HL-60 (cell line): ENCODE measurements around the gene CRIP1.

Experiments
- DNase-seq, 2 experiments: peaks; one replicate each; pipeline ENCODE4 v3.0.0-alpha.2; 2010 to 2020; ENCODE audit warnings: low read depth in 1 of 2, low spot score in 1 of 2
- H3K27ac ChIP-seq: fragments of 250-450 bp; sonication (Bioruptor Pico); replicated peaks from 2 replicates; pipeline ENCODE4 v1.5.1; 2020; ENCODE audit warnings: mild to moderate bottlenecking, moderate library complexity
- H3K27me3 ChIP-seq: fragments of 250-450 bp; sonication (Bioruptor Pico); 2 replicates; pipeline ENCODE4 v1.5.1; 2021; ENCODE audit warnings: mild to moderate bottlenecking, moderate library complexity; ENCODE audit not compliant: insufficient read depth, poor library complexity, severe bottlenecking
- H3K4me3 ChIP-seq: replicated peaks from 2 replicates; pipeline ENCODE4 v1.5.1; 2011; ENCODE audit warnings: mild to moderate bottlenecking, control low read depth, low read length; ENCODE audit not compliant: insufficient read depth
- GABPA ChIP-seq: IDR thresholded peaks from 2 replicates; pipeline ENCODE4 v1.6.1; 2012; ENCODE audit warnings: low read depth
- POLR2AphosphoS5 ChIP-seq: IDR thresholded peaks from 2 replicates; pipeline ENCODE4 v1.6.1; 2012; ENCODE audit warnings: low read depth
- SPI1 ChIP-seq: IDR thresholded peaks from 2 replicates; pipeline ENCODE4 v1.6.1; 2012; ENCODE audit warnings: low read depth, mild to moderate bottlenecking, borderline replicate concordance
- TF ChIP-seq, protein P1 (sequence below): IDR thresholded peaks from 2 replicates; pipeline ENCODE4 v1.6.1; 2012; ENCODE audit warnings: low read depth; ENCODE audit not compliant: insufficient replicate concordance
- TF ChIP-seq, protein P2 (sequence below): IDR thresholded peaks from one replicate; pipeline ENCODE4 v1.5.1; 2011; ENCODE audit warnings: low read length, control low read depth, inconsistent platforms; ENCODE audit not compliant: insufficient read depth

The CRIP1 gene

DNA sequence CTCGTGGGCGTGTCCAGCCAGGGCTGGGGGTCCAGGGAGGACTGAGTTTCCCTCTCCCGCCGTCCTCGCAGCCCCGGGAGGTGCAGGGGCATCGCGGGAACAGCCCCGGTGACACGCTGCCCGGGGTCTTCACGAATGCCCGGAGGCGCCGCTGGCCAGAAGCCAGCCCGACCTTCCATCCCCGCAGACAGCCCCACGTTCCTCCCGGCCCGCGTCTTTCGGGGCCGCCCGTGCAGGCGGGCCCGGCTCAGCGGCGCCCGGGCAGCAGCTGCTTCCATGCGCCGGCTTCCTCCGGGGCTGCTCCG lies 3.5 kb downstream of the CRIP1 start:
- TF ChIP-seq SPI1 (no peak), GABPA (no peak), POLR2AphosphoS5 (no peak; the same call in 1 of the 2 replicates)
- TF ChIP-seq, protein P1, sequence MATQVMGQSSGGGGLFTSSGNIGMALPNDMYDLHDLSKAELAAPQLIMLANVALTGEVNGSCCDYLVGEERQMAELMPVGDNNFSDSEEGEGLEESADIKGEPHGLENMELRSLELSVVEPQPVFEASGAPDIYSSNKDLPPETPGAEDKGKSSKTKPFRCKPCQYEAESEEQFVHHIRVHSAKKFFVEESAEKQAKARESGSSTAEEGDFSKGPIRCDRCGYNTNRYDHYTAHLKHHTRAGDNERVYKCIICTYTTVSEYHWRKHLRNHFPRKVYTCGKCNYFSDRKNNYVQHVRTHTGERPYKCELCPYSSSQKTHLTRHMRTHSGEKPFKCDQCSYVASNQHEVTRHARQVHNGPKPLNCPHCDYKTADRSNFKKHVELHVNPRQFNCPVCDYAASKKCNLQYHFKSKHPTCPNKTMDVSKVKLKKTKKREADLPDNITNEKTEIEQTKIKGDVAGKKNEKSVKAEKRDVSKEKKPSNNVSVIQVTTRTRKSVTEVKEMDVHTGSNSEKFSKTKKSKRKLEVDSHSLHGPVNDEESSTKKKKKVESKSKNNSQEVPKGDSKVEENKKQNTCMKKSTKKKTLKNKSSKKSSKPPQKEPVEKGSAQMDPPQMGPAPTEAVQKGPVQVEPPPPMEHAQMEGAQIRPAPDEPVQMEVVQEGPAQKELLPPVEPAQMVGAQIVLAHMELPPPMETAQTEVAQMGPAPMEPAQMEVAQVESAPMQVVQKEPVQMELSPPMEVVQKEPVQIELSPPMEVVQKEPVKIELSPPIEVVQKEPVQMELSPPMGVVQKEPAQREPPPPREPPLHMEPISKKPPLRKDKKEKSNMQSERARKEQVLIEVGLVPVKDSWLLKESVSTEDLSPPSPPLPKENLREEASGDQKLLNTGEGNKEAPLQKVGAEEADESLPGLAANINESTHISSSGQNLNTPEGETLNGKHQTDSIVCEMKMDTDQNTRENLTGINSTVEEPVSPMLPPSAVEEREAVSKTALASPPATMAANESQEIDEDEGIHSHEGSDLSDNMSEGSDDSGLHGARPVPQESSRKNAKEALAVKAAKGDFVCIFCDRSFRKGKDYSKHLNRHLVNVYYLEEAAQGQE = no peak
- TF ChIP-seq, protein P2, sequence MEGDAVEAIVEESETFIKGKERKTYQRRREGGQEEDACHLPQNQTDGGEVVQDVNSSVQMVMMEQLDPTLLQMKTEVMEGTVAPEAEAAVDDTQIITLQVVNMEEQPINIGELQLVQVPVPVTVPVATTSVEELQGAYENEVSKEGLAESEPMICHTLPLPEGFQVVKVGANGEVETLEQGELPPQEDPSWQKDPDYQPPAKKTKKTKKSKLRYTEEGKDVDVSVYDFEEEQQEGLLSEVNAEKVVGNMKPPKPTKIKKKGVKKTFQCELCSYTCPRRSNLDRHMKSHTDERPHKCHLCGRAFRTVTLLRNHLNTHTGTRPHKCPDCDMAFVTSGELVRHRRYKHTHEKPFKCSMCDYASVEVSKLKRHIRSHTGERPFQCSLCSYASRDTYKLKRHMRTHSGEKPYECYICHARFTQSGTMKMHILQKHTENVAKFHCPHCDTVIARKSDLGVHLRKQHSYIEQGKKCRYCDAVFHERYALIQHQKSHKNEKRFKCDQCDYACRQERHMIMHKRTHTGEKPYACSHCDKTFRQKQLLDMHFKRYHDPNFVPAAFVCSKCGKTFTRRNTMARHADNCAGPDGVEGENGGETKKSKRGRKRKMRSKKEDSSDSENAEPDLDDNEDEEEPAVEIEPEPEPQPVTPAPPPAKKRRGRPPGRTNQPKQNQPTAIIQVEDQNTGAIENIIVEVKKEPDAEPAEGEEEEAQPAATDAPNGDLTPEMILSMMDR = no peak
- peak overlapping the region; percentile 80 for H3K27ac ChIP-seq
- peaks cover 16% of the 10 kb centered on the region for H3K27me3 ChIP-seq
- DNase-seq = no peak
- H3K4me3 ChIP-seq = peak overlapping the region; percentile 49

DNA sequence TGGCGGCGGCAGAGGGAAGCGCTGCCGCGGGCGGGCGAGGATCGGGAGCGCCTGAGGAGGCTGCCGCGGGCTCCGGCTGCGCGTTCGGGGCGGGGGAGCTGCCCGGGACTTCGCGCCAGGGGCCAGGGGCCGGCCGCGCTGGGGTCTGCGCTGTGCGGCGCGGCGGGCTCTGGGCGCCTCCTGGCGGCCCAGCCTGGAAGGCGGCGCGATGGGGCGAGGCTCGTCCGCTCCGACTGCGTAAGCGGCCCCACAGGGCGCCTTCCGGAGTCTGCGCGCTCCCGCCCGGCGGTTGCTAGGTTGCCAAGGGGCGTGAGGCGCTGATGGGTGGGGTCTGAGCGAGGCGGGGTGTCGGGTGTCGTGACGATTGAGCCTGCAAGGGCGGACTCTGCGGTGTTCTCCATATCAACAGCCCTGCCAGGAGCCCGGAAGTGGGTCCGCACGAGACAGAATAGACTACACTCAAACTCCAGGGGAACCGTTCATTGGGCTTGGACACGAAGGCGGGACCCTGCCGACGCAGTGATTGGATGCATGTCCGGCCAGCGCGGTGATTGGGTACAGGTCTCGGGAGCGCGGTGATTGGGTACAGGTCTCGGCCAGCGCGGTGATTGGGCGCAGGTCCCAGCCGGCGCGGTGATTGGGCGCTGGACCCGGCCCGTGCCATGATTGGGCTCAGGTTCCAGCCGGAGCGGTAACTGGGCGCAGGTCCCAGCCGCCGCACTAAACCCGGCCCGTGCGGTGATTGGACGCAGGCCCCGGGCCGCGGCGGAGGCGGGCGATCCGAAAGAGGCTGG lies 4.1 kb downstream of the CRIP1 start, which contains the start of gene TEDC1:
Gene TEDC1, plus strand, starts transcription at position 675 of the 794 bp plus-strand sequence. CDS start 130 bp downstream, outside the sequence.
- Histone ChIP-seq H3K27ac (peak within 1 kb of the TSS; percentile 80), H3K27me3 (peaks cover 13% of the 10 kb centered on the region), H3K4me3 (peak within 1 kb of the TSS; percentile 80)
- TF ChIP-seq SPI1 = no peak; the same call in 1 of the 2 replicates
- peak; percentile 60; the same call in 1 of the 2 replicates for TF ChIP-seq POLR2AphosphoS5
- TF ChIP-seq, protein P1 = no peak
- TF ChIP-seq GABPA = peak; percentile 98
- TF ChIP-seq, protein P2 = peak; percentile 37
- peak; percentile 100 for DNase-seq

DNA sequence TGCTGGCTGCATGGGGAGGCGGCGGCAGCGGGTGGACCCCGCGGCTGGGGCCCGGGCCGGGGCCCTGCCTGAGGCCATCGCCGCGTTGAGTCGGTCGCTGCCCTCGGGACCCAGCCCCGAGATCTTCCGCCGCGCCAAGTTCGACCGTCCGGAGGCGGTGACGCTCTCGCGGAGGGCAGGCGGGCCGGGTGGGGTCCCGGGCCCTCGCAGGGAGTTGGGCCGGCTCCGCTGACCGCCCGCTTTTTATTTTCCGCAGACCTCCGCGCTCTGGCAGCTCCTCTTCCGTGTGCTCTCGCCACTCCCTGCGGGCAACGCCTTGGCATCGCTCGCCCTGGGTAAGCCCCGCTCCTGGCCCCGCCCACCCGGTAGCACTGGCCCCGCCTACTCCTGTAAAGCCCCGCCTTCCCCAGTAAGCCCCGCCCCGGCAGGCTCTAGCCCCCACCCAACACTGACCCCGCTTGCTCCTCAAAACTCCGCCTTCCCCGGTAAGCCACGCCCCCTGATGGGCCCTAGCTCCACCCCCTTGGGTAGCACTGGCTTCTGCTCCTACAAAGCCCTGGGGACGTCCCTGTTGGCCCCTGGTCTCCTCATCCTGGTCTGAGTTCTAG lies 4.8 kb downstream of the CRIP1 start:
- Histone ChIP-seq H3K27me3 (peaks cover 6% of the 10 kb centered on the region), H3K4me3 (peak overlapping the region; percentile 80), H3K27ac (peak overlapping the region; percentile 80)
- DNase-seq = peak; percentile 68 to 90
- no peak for TF ChIP-seq SPI1
- no peak for TF ChIP-seq GABPA
- TF ChIP-seq, protein P2 = no peak
- TF ChIP-seq POLR2AphosphoS5 = no peak
- TF ChIP-seq, protein P1 = no peak
